ENCODE results near the gene RASL10B.

RASL10B gene

GRCh38 chr17:35778641-35779196 lies 47.3 kb downstream of the RASL10B start:
- no peak for DNase-seq (ENCODE audit: low read depth, low spot score)
- H3K4me3 ChIP-seq (ENCODE audit: low read length), result no peak overlapping the region

GRCh38 chr17:35780950-35781349 lies 49.5 kb downstream of the RASL10B start:
- H3K4me3 ChIP-seq (ENCODE audit: low read length), result no peak overlapping the region
- no peak for DNase-seq (ENCODE audit: low read depth, low spot score)

DNA sequence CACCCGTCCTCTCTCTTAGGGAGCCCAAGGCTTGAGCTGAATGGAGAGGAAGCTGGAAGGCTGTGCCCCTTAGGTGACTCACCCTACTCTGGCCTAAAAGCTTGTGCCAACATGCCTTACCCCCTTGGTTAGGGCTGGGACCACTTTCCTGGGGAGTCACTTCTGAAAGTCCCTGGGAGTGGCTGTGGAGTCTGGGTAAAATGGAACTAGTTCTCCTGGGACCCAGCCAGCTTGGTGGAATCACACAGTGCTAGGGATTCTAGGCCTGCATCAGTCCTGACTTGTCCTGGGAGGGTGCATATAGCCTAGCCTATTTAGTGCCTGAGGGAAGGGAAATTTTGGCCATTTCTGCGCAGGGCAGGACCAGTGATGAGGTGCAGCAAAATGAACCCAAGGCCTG lies 53.5 kb downstream of the RASL10B start:
- H3K4me3 ChIP-seq (ENCODE audit: low read length), result no peak overlapping the region
- no peak for DNase-seq (ENCODE audit: low read depth, low spot score)

DNA sequence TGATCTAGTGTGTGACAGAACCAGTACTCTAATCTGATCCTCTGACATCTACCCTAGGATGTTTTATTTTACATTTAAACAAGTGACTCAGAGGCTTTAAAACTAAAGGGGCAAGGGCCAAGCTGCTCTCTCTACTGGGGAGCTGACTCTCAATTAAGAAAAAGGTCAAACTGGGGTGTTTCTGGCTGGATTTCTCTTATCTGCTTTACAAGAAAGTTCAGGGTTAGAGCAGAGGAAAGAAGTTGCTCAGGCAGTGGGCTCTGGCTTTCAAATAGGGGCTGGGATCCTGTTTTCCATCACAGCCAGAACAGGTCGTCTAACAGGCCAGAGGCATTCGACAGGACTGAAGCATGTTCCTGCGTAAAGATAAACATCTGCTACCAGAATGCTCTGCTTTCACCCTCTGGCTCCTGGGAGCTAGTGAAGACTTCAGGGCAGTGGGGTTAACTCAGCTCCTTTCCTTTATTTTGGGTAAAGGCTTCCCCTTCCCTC lies 55.5 kb downstream of the RASL10B start:
- H3K4me3 ChIP-seq (ENCODE audit: low read length), result no peak overlapping the region
- DNase-seq (ENCODE audit: low read depth, low spot score), result no peak

- DNase-seq (ENCODE audit: low read depth, low spot score), result no peak
- H3K4me3 ChIP-seq (ENCODE audit: low read length), result no peak overlapping the region
These were observed 57.3 kb downstream of the RASL10B start for GRCh38 chr17:35788477-35789368.

DNA sequence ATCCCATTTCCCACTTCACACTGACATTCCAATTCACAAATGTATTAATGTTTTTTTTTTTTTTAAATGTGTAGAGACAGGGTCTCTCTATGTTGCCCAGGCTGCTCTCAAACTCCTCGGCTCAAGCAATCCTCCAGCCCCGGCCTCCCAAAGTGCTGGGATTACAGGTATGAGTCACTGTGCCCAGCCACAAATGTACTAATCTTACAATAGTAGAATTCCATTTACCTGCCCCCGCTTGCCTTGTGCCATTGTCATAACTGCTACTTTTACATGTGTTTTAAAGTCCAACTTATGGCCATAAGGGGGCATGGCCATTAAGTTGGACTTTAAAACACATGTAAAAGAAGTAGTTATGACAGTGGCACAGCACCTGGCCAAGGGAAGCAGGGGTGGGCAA lies 59.4 kb downstream of the RASL10B start:
- H3K4me3 ChIP-seq (ENCODE audit: low read length), result no peak overlapping the region
- DNase-seq (ENCODE audit: low read depth, low spot score), result no peak

DNA sequence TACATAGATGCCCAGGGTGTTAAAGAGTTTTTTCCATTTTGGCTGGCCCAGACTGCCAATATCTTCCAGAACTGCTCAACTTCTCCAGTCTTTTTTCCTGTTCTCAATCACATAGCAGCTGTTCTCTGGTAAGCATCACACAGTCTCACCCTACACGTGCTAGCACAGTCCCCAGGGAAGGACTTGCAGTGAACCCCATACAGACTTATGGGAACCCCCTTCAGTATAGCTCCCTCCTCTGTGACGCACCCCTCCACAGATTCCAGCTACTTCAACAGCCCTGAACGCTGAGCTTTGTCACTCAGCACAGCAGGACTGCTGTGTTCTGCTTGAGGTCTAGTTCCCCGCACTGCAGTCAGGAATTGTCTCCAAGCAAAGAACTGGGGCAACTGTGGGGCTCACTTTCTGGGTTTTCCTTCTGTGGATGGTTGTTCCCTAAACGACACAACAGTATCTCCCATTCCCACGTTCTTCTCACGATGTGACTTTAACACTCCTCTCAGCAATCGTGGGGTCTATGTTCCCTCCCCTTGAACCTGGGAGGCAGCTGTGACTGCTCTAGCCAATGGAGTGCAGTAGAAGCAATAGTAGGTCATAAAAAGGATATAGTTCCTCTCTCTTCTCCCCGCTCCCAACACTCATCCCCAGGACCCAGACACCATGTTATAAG lies 60.4 kb downstream of the RASL10B start:
- H3K4me3 ChIP-seq (ENCODE audit: low read length), result no peak overlapping the region
- no peak for DNase-seq (ENCODE audit: low read depth, low spot score)
